ENCODE measurements around the gene FXYD4.
A peak's percentile ranks its signal among the peaks of the same experiment; 100 is the strongest.

The FXYD4 gene

GRCh38 chr10:43360086-43360485 is 11.3 kb upstream of the FXYD4 start:
- no peak overlapping the region for H3K9ac ChIP-seq (ENCODE audit: low read length)
- H3K4me3 ChIP-seq (ENCODE audit: low read length), result no peak overlapping the region
- no peaks in the 10 kb centered on the region for H3K36me3 ChIP-seq (ENCODE audit: control insufficient read depth, insufficient read depth, low read length, severe bottlenecking)
- no peaks in the 10 kb centered on the region for H3K9me3 ChIP-seq (ENCODE audit: control insufficient read depth, low read length)
- no peaks in the 10 kb centered on the region for H3K27me3 ChIP-seq (replicated peaks; ENCODE audit: control insufficient read depth, insufficient read depth, low read length)
- peaks cover 6% of the 10 kb centered on the region for H3K4me1 ChIP-seq (ENCODE audit: control insufficient read depth, insufficient read depth, low read length)
- no peak for DNase-seq (ENCODE audit: low read depth)

DNA sequence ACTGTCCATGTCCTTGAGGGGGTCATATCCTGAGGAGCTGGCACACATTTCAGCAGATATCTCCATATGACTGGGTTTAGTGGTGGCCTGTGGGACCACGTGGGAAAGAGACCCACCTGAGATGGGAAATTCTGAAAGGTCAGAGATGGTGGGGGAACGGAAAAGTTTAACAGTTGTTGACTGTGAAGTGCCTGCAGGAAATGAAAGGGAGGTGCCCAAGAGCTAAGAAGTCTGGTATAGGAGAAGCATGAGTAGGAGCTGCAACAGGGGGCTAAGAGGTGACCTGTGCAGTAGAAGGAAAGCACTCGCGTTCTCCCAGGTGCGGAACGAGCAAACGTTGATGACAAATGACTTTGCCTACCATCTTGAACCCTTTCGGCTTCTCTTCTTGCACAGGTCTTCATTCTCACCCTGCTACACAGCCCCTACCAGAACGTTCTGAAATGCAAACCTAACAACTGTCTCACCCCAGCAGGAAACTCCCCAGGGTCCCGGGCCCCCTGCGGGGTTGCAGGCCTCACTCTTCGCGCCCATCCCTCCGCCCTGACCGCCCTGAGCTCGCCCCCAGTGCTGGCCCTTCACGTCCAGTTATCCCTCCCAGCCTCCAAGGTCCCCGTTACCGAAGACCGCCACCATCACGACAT is 9.8 kb upstream of the FXYD4 start:
- Histone ChIP-seq H3K4me3 (ENCODE audit: low read length) (peak overlapping the region; percentile 76), H3K36me3 (ENCODE audit: control insufficient read depth, insufficient read depth, low read length, severe bottlenecking) (no peaks in the 10 kb centered on the region), H3K9me3 (ENCODE audit: control insufficient read depth, low read length) (no peaks in the 10 kb centered on the region), H3K9ac (ENCODE audit: low read length) (peak overlapping the region; percentile 59), H3K4me1 (ENCODE audit: control insufficient read depth, insufficient read depth, low read length) (peaks cover 6% of the 10 kb centered on the region), H3K27me3 (replicated peaks; ENCODE audit: control insufficient read depth, insufficient read depth, low read length) (no peaks in the 10 kb centered on the region)
- no peak for DNase-seq (ENCODE audit: low read depth)

DNA sequence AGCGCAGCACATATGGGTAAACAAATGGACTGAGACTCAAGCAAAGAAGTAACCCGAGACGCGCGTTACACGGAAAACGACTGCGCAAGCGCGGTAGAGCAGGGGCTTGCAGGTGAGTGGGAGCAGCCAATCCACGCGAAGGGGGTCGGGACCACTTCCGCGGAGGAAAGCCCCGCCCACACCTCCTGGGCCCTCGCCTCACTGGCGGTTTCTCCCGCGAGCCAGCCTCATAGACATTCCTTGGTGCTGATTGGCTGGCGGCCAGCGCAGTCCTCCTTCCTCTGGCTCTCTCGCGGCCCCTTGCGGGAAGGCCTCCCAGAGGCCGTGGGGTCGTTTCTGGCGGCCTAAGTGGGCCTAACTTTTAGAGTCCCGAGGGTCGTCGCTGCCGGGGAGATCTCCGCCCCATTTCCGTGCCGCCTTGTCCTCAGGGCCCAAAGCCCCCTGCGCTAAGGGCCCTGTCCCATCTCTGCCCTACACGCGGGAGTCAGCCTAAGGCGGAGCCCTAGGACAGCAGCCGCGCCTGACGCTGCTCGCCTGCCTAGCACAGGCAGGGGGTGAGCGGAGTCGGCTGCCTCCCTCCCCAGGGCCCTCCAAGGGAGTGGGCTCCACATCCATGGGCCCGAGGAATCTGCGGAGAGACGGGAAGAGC is 9.1 kb upstream of the FXYD4 start:
- peaks cover 6% of the 10 kb centered on the region for H3K4me1 ChIP-seq (ENCODE audit: control insufficient read depth, insufficient read depth, low read length)
- H3K27me3 ChIP-seq (replicated peaks; ENCODE audit: control insufficient read depth, insufficient read depth, low read length), result no peaks in the 10 kb centered on the region
- no peaks in the 10 kb centered on the region for H3K9me3 ChIP-seq (ENCODE audit: control insufficient read depth, low read length)
- H3K9ac ChIP-seq (ENCODE audit: low read length), result peak overlapping the region; percentile 59
- peak; percentile 43 for DNase-seq (ENCODE audit: low read depth)
- no peaks in the 10 kb centered on the region for H3K36me3 ChIP-seq (ENCODE audit: control insufficient read depth, insufficient read depth, low read length, severe bottlenecking)
- H3K4me3 ChIP-seq (ENCODE audit: low read length), result peak overlapping the region; percentile 76

DNA sequence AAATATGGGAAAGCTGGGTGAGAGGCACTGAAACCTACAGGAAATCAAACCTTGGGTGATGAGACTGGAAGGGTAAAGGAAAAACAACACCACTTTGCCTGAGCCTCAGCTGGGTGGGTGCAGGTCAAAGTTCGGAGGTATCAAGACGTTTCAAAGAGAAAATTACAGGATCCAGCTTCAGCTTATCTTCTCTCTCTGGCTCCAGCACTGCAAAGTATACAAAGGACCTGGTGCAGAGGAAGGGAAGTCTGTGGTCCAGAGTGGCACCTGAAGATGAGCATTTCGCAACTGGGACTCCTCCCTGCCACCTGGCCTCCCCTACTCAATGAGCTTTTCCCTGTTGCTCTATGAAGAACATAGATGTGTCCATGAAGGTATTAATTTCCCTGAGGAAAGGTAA is 6.4 kb upstream of the FXYD4 start:
- no peaks in the 10 kb centered on the region for H3K9me3 ChIP-seq (ENCODE audit: control insufficient read depth, low read length)

GRCh38 chr10:43369921-43370320 is 1.5 kb upstream of the FXYD4 start:
- H3K4me3 ChIP-seq (ENCODE audit: low read length), result no peak overlapping the region
- DNase-seq (ENCODE audit: low read depth), result no peak
- H3K9ac ChIP-seq (ENCODE audit: low read length), result no peak overlapping the region

More for the DNA sequence above, 6.4 kb upstream of the FXYD4 start:
- Histone ChIP-seq H3K4me1 (ENCODE audit: control insufficient read depth, insufficient read depth, low read length) (peaks cover 6% of the 10 kb centered on the region), H3K27me3 (replicated peaks; ENCODE audit: control insufficient read depth, insufficient read depth, low read length) (no peaks in the 10 kb centered on the region), H3K36me3 (ENCODE audit: control insufficient read depth, insufficient read depth, low read length, severe bottlenecking) (no peaks in the 10 kb centered on the region), H3K9ac (ENCODE audit: low read length) (no peak overlapping the region), H3K4me3 (ENCODE audit: low read length) (no peak overlapping the region)
- DNase-seq (ENCODE audit: low read depth), result no peak

DNA sequence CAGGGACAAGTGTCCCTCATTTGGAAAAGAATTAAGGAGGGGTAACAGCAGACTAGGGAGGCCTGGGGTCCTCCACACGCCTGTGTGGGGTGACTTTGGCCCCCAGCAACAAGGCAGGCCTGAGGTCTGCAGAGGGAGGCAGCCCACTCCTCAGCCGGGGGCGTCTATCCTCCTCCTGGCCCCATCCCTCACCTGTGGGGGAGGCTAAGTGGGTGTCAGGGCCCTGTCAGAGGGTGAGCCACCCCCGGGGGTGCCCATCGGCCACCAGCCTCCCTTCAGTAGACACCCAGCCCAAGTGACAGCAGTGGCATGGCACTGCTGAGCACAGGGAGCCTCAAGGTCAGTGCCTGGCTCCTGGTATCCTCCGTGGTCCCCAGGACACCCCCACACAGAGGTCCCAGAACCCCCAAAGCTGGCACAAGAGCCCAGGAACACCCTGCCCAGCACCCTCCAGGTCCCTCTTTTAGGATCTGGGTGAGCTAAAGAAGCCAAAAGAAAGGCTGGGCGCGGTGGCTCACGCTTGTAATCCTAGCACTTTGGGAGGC is 693 bp upstream of the FXYD4 start:
- Histone ChIP-seq H3K27me3 (replicated peaks; ENCODE audit: control insufficient read depth, insufficient read depth, low read length) (no peaks in the 10 kb centered on the region), H3K4me1 (ENCODE audit: control insufficient read depth, insufficient read depth, low read length) (no peaks in the 10 kb centered on the region), H3K4me3 (ENCODE audit: low read length) (no peak overlapping the region), H3K9ac (ENCODE audit: low read length) (no peak overlapping the region), H3K9me3 (ENCODE audit: control insufficient read depth, low read length) (no peaks in the 10 kb centered on the region), H3K36me3 (ENCODE audit: control insufficient read depth, insufficient read depth, low read length, severe bottlenecking) (no peaks in the 10 kb centered on the region)
- DNase-seq (ENCODE audit: low read depth), result no peak

More at GRCh38 chr10:43369921-43370320, 1.5 kb upstream of the FXYD4 start:
- H3K36me3 ChIP-seq (ENCODE audit: control insufficient read depth, insufficient read depth, low read length, severe bottlenecking), result no peaks in the 10 kb centered on the region
- H3K27me3 ChIP-seq (replicated peaks; ENCODE audit: control insufficient read depth, insufficient read depth, low read length), result no peaks in the 10 kb centered on the region
- H3K4me1 ChIP-seq (ENCODE audit: control insufficient read depth, insufficient read depth, low read length), result no peaks in the 10 kb centered on the region
- H3K9me3 ChIP-seq (ENCODE audit: control insufficient read depth, low read length), result no peaks in the 10 kb centered on the region

DNA sequence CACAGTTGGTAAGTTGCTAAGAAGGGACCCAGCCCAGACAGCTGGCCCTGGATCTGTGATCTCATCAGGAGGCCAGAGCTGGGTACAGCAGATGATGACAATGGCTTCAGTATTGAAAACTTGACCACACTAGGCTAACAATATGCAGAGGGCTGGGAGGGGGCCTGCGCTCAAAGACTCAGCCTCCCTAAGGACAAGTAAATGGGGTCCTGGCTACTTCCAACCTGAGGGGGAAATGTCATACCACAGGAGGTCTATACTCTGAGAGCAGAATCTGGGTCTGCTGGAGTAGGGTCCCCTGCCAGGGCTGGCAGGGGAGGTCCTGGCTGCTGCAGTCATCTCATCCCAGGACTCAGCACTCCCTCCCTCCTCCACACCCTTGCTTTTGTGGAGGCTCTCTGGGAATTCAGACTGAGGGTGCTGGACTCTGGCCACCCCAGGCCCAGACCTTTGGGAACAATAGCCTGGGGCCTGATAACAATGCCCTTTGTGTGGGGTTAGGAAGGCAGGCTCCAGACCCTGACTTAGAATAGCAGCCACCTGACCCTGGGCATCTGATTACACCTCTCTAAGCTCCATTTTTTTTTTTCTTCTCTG is 1.4 kb downstream of the FXYD4 start:
- no peaks in the 10 kb centered on the region for H3K27me3 ChIP-seq (replicated peaks; ENCODE audit: control insufficient read depth, insufficient read depth, low read length)
- H3K4me1 ChIP-seq (ENCODE audit: control insufficient read depth, insufficient read depth, low read length), result no peaks in the 10 kb centered on the region
- no peaks in the 10 kb centered on the region for H3K36me3 ChIP-seq (ENCODE audit: control insufficient read depth, insufficient read depth, low read length, severe bottlenecking)
- H3K9ac ChIP-seq (ENCODE audit: low read length), result no peak overlapping the region
- no peak overlapping the region for H3K4me3 ChIP-seq (ENCODE audit: low read length)
- no peaks in the 10 kb centered on the region for H3K9me3 ChIP-seq (ENCODE audit: control insufficient read depth, low read length)
- DNase-seq (ENCODE audit: low read depth), result no peak

DNA sequence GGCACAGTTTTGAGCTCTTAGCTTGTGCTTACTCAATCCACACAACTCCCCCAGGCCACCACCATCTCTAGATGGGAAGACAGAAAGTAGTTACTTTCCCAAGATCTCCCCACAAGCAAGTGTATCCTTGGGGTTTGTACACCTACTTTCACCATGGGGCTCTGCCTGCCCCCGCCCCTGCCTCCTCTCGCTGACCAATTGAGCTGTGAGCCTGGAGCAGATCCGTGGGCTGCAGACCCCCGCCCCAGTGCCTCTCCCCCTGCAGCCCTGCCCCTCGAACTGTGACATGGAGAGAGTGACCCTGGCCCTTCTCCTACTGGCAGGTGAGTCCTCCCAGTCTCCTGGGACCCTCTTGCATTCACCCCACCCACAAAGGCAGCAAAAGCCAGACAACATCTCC is 2.0 kb downstream of the FXYD4 start:
- Histone ChIP-seq H3K4me3 (ENCODE audit: low read length) (no peak overlapping the region), H3K36me3 (ENCODE audit: control insufficient read depth, insufficient read depth, low read length, severe bottlenecking) (no peaks in the 10 kb centered on the region), H3K27me3 (replicated peaks; ENCODE audit: control insufficient read depth, insufficient read depth, low read length) (no peaks in the 10 kb centered on the region), H3K9me3 (ENCODE audit: control insufficient read depth, low read length) (no peaks in the 10 kb centered on the region), H3K4me1 (ENCODE audit: control insufficient read depth, insufficient read depth, low read length) (no peaks in the 10 kb centered on the region), H3K9ac (ENCODE audit: low read length) (no peak overlapping the region)
- DNase-seq (ENCODE audit: low read depth), result no peak

GRCh38 chr10:43374194-43374593 is 2.8 kb downstream of the FXYD4 start:
- H3K9ac ChIP-seq (ENCODE audit: low read length), result no peak overlapping the region
- H3K4me1 ChIP-seq (ENCODE audit: control insufficient read depth, insufficient read depth, low read length), result no peaks in the 10 kb centered on the region
- H3K9me3 ChIP-seq (ENCODE audit: control insufficient read depth, low read length), result no peaks in the 10 kb centered on the region
- DNase-seq (ENCODE audit: low read depth), result no peak
- H3K4me3 ChIP-seq (ENCODE audit: low read length), result no peak overlapping the region
- H3K27me3 ChIP-seq (replicated peaks; ENCODE audit: control insufficient read depth, insufficient read depth, low read length), result no peaks in the 10 kb centered on the region
- H3K36me3 ChIP-seq (ENCODE audit: control insufficient read depth, insufficient read depth, low read length, severe bottlenecking), result no peaks in the 10 kb centered on the region

- H3K4me1 ChIP-seq (ENCODE audit: control insufficient read depth, insufficient read depth, low read length), result no peaks in the 10 kb centered on the region
- DNase-seq (ENCODE audit: low read depth), result no peak
- no peaks in the 10 kb centered on the region for H3K27me3 ChIP-seq (replicated peaks; ENCODE audit: control insufficient read depth, insufficient read depth, low read length)
- no peak overlapping the region for H3K9ac ChIP-seq (ENCODE audit: low read length)
- H3K36me3 ChIP-seq (ENCODE audit: control insufficient read depth, insufficient read depth, low read length, severe bottlenecking), result no peaks in the 10 kb centered on the region
- H3K9me3 ChIP-seq (ENCODE audit: control insufficient read depth, low read length), result no peaks in the 10 kb centered on the region
- no peak overlapping the region for H3K4me3 ChIP-seq (ENCODE audit: low read length)
Measured at GRCh38 chr10:43375401-43376020, 4.1 kb downstream of the FXYD4 start.

DNA sequence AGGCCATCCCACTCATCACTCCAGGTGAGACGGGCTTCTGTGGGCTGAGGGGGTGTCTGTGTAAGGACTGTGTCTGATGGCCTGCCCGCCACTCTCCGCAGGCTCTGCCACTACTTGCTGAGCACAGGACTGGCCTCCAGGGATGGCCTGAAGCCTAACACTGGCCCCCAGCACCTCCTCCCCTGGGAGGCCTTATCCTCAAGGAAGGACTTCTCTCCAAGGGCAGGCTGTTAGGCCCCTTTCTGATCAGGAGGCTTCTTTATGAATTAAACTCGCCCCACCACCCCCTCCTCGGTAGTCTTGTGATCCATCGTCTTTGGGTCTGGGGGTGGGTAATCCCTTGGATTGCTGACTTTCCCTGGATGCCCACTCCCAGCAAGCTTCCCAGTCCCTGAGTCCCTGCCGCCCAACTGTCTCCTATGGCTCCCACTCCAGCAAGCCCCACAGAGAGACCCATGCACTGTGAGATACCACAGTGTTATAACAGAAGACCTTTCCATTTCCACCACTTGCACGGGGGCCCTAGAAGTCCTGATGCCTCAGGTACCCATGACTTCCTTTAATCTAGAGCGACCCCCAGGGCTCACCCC is 4.7 kb downstream of the FXYD4 start:
- Histone ChIP-seq H3K27me3 (replicated peaks; ENCODE audit: control insufficient read depth, insufficient read depth, low read length) (no peaks in the 10 kb centered on the region), H3K36me3 (ENCODE audit: control insufficient read depth, insufficient read depth, low read length, severe bottlenecking) (no peaks in the 10 kb centered on the region), H3K9me3 (ENCODE audit: control insufficient read depth, low read length) (no peaks in the 10 kb centered on the region), H3K9ac (ENCODE audit: low read length) (no peak overlapping the region), H3K4me3 (ENCODE audit: low read length) (no peak overlapping the region), H3K4me1 (ENCODE audit: control insufficient read depth, insufficient read depth, low read length) (no peaks in the 10 kb centered on the region)
- DNase-seq (ENCODE audit: low read depth), result no peak
